ENCODE measurements around the gene RXFP4. TPM values are rescaled to one million over a fixed set of nuclear protein-coding genes. Genes with fewer than 3 reads are reported as not detected.
"Not testable (repeated sequence)": the region's sequence is repeated elsewhere in the genome, so short reads cannot be mapped to it uniquely, and the experiment has no call there.

The RXFP4 gene
- total RNA-seq, 2 experiments from 2014 or later: not detected

DNA sequence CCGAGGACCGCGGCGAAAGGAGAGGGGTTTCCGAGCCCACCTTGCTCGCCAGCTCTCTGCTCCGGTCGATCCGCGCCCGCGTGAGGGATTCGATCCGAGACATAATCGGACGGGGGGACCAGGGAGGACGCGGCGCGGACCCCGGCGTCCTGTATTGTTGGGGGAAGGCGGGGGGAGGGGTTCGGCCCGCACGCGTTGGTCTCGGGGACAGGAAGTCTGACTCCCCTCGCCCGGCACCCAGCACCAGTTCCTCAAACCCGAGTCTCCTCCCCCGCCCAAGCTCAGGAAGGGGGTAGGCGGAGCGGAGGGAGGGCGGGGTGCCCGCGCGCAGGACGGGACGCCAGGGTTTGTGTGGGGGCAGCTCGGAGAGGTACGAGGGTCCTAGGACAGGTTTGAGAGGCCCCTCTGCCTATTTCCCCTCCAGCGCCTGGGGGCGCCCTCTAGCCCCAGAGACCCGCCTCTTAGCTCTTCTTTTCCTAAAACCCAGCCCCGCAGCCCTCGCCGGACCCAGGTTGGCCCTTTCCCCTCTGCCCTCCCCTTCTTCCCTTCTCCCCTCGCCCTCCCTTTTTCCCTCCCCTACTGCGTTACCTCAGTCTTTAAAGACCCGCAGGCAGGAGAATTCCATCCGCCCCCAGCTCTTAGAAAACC is 37.0 kb downstream of the RXFP4 start, which contains the start of gene ARHGEF2:
Gene ARHGEF2 (minus strand): TSS at position 223 of the 648 bp plus-strand sequence. CDS start 120 bp downstream, at position 103.
- CTCF ChIA-PET: interaction anchor here (0.8 to 12.0 kb wide), 15 partner anchors 9 to 358 kb away, joined by 3 to 135 read pairs (median 4); partner anchors contain the start of genes KHDC4 and UBQLN4
- H3K27me3 Mint-ChIP-seq (ENCODE audit: low read depth): no peaks in the 10 kb centered on the region
- peak; percentile 70 for ATAC-seq
- DNase-seq: peak; percentile 87
- peaks cover 33% of the 10 kb centered on the region for H3K36me3 Mint-ChIP-seq (ENCODE audit: low read depth)
- peak within 1 kb of the TSS; percentile 96 for H3K4me3 Mint-ChIP-seq
- POLR2A ChIA-PET: interaction anchor here (0.5 to 5.4 kb wide), 13 partner anchors 9 to 1820 kb away, joined by 3 to 45 read pairs (median 8); partner anchors contain the start of genes KHDC4 and SYT11
- H3K9me3 Mint-ChIP-seq (ENCODE audit: insufficient read depth): no peaks in the 10 kb centered on the region
- peak within 1 kb of the TSS; percentile 93 for H3K27ac Mint-ChIP-seq
- peaks cover 74% of the 10 kb centered on the region for H3K4me1 Mint-ChIP-seq (ENCODE audit: low read depth)

DNA sequence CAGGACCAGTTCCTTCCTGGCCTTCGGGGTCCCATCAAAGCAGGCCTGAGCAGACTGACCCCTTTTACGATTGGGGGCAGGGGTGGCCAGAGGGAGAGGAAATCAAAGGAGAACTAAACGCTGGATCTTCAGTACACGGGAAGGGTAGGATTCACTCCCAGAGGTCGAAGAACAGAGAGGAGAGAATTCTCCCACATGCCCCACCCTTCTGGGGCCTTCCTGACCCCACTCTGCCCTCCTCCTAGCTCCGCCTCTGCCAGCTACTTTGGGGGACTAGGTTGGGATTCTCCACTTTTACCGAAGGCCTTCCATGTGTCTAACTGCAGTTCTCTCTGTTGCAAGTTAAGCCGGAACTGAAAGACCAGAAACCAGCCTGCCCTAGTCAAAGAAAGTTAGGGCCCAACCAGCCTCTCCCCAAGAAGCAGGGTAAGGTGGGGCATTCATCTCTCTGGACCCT is 37.6 kb downstream of the RXFP4 start:
- H3K4me3 Mint-ChIP-seq: peak overlapping the region; percentile 96
- DNase-seq (peak; percentile 35), ATAC-seq (peak; percentile 6)
- H3K27ac Mint-ChIP-seq: peak overlapping the region; percentile 93
- ChIA-PET CTCF (interaction anchor here (0.8 to 12.0 kb wide), 13 partner anchors 9 to 358 kb away, joined by 3 to 135 read pairs (median 4); partner anchors contain the start of gene KHDC4), POLR2A (interaction anchor here (0.6 to 5.4 kb wide), 12 partner anchors 8 to 488 kb away, joined by 3 to 45 read pairs (median 8); partner anchors contain the start of genes KHDC4 and SYT11)
- peaks cover 72% of the 10 kb centered on the region for H3K4me1 Mint-ChIP-seq (ENCODE audit: low read depth)
- H3K27me3 Mint-ChIP-seq (ENCODE audit: low read depth): no peaks in the 10 kb centered on the region
- no peaks in the 10 kb centered on the region for H3K9me3 Mint-ChIP-seq (ENCODE audit: insufficient read depth)
- H3K36me3 Mint-ChIP-seq (ENCODE audit: low read depth): peaks cover 32% of the 10 kb centered on the region

DNA sequence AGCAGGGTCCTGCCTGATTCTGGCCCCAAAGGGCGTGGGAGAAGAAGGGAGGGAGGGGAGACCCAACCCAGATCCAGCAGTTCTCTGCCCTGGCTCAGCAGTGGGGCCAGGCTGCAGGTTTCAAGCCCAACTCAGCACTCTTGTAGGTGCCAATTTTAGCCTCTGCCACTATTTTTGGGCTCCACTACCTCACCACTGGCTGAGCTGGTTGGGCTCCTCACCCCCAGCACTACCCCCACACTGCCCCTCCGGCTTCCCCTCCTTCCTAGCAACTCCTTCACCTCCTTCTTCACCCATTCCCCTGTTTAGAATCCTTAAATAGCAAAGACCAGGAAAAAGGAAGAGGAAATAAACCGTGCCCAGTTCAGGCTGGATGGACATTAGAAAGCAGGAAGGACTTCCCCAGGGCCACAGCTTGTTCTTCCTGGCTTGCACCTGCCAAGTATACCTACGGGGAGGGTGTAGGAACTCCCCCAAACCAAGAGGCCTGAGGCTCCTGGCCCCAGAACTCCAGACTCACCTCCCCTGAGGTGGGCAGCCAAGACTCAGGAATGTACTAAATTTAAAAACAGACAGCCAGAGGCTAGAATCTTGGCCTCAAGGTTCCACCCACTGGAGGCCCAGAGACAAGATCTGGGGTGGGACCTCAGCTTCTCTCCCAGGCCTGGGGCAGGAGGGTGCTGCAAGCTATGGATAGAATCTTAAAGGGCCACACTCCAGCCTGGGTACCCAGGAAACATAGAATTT is 38.3 kb downstream of the RXFP4 start:
- no peaks in the 10 kb centered on the region for H3K9me3 Mint-ChIP-seq (ENCODE audit: insufficient read depth)
- H3K27me3 Mint-ChIP-seq (ENCODE audit: low read depth): no peaks in the 10 kb centered on the region
- POLR2A ChIA-PET: interaction anchor here (0.5 to 4.4 kb wide), 6 partner anchors 10 to 489 kb away, joined by 3 to 34 read pairs (median 7); partner anchors contain the start of genes KHDC4 and SYT11
- DNase-seq (no peak), ATAC-seq (peak; percentile 6)
- peak overlapping the region; percentile 93 for H3K27ac Mint-ChIP-seq
- peaks cover 65% of the 10 kb centered on the region for H3K4me1 Mint-ChIP-seq (ENCODE audit: low read depth)
- H3K36me3 Mint-ChIP-seq (ENCODE audit: low read depth): peaks cover 26% of the 10 kb centered on the region
- CTCF ChIA-PET: interaction anchor here (1.4 to 12.0 kb wide), 8 partner anchors 9 to 87 kb away, joined by 3 to 135 read pairs (median 13); partner anchors contain the start of gene KHDC4
- H3K4me3 Mint-ChIP-seq: peak overlapping the region; percentile 96

DNA sequence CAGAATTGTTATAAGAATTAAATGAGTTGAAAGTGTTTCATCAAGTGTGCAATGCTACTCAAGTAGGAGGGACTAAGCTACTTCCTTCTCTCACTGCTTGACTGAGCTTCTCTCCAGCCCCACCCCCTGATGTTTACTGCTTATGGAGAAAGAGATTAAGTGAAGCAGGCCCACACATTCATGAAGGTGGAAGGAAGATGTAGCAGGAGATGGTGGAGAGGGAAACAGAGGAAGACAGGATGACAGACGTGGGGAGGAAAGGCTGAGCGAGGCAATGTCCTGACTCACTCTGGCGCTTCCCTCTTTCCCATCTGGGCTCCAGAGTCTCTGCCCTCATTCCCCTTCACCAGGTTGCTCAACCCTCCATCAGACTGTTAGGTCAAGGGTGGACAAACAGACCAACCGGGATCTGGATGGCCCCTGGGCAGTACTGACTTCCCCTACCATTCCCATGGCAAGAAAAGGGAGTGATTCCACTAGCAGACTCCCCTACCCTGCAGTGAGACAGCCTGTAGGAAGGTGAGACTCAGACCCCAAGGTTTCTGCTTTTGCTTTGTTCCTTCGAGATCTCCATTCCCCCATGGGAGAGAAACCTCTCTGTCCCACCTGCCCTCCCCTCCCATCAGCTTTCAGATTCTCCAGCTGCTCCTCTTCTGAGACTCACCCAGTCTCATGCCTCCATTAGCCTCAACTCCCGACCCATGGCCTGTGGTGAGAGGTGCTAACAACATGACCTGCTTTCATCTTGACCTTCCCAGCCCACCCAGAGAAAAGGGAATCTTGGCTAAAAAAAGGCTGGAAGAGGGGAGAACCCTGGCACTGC is 40.0 kb downstream of the RXFP4 start:
- DNase-seq (peak; percentile 47), ATAC-seq (no peak)
- Mint-ChIP-seq H3K9me3 (ENCODE audit: insufficient read depth) (no peaks in the 10 kb centered on the region), H3K4me1 (ENCODE audit: low read depth) (peaks cover 49% of the 10 kb centered on the region), H3K27me3 (ENCODE audit: low read depth) (no peaks in the 10 kb centered on the region), H3K36me3 (ENCODE audit: low read depth) (peaks cover 15% of the 10 kb centered on the region), H3K4me3 (peak overlapping the region; percentile 96), H3K27ac (peak overlapping the region; percentile 93)
- ChIA-PET CTCF (interaction anchor here (0.6 to 12.0 kb wide), 10 partner anchors 8 to 85 kb away, joined by 3 to 135 read pairs (median 4); partner anchors contain the start of genes KHDC4 and UBQLN4), POLR2A (interaction anchor here (0.6 to 1.4 kb wide), 5 partner anchors 11 to 46 kb away, joined by 3 to 4 read pairs (median 3); partner anchors contain the start of gene SSR2)

DNA sequence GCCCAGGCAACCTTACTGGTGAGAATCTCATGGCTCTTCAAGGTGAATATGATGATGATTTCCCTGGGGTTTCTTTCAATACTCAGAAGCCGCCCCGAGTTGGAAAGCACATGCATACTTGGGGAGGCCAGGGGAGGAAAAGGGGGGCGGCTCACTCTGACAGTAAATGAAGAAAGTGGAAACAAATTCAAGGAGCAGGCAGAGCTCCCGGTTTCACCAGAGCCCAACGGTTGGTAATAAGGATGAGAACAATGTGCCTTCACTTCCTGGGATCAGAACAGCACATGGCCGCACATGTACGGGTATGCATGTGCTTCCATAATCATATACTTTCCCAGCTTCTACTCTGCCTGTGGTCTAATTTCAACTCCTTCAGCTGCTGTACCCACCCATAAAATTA is 40.7 kb downstream of the RXFP4 start:
- Mint-ChIP-seq H3K9me3 (ENCODE audit: insufficient read depth) (no peaks in the 10 kb centered on the region), H3K4me3 (no peak overlapping the region), H3K27me3 (ENCODE audit: low read depth) (no peaks in the 10 kb centered on the region), H3K36me3 (ENCODE audit: low read depth) (peaks cover 15% of the 10 kb centered on the region), H3K27ac (no peak overlapping the region), H3K4me1 (ENCODE audit: low read depth) (peaks cover 44% of the 10 kb centered on the region)
- ATAC-seq (no peak), DNase-seq (no peak)
- ChIA-PET POLR2A (no interaction called here), CTCF (interaction anchor here (1.5 to 12.0 kb wide), 4 partner anchors 13 to 71 kb away, joined by 4 to 113 read pairs (median 11); partner anchors contain the start of genes KHDC4 and UBQLN4)

DNA sequence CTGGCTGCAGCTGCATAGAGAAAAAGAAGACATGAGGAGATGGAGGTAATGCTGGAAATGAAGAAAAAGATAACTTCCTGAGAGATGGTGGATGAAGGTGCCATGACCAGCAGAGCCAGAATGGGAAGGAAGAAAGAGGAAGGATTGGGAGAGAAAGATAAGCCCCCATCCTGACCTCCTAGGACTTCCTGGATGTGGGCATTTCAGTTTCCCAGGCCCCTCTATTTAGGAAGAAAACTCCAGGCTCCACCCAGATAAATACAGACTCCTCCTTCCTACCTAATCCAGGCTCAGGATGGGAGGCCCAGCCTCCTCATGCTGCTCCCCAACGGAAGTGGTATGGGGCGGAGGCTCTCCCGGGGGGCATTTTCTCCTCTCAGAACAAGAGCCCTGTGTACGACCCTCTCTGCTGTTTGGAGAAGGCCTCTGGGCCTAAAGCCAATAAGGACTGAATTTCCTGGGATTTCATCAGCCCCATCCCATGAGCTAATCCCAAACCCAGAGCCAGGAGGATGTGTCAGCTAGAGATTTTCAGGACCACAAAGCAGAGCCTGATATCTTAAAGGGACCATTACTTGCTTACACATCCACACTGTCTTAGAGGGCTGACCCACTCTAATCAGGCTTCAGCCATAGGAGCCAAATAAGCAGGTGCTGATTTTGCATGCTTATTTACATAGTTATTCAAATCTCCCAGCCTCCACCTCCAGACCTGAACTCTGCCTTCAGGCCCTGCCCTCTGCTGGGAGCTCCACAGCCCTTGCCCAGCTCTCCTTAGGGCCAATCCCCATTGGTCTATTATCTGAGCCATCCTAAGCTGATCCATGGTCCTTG is 42.0 kb downstream of the RXFP4 start:
- Mint-ChIP-seq H3K4me3 (no peak overlapping the region), H3K4me1 (ENCODE audit: low read depth) (peaks cover 44% of the 10 kb centered on the region), H3K9me3 (ENCODE audit: insufficient read depth) (no peaks in the 10 kb centered on the region), H3K36me3 (ENCODE audit: low read depth) (peaks cover 10% of the 10 kb centered on the region), H3K27ac (peak overlapping the region; percentile 66), H3K27me3 (ENCODE audit: low read depth) (no peaks in the 10 kb centered on the region)
- no peak for DNase-seq
- POLR2A ChIA-PET: interaction anchor here (1.2 to 2.4 kb wide), 2 partner anchors 9 to 49 kb away, joined by 3 to 11 read pairs; partner anchors contain the start of gene KHDC4
- no peak for ATAC-seq
- CTCF ChIA-PET: interaction anchor here (0.9 to 12.0 kb wide), 7 partner anchors 17 to 83 kb away, joined by 3 to 113 read pairs (median 4); partner anchors contain the start of gene KHDC4

DNA sequence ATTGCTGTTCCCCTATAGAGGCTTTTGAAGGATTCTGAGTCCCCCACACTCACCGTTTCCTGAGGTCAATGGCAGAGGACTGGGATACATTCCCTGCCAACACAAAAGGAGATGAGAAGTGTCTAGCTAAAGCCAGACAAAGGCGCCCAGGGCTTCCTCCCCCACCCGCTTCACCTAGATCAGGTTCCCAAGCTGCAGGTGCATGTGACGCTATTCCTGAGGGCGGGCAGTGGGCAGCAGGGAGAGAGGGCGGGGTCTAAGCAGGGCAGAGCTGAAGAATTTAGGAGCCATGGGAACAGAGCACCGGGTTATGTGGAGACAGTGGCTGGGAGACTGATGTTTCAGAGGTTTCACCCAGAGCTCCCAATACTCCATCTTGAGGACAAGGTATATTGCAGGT is 42.9 kb downstream of the RXFP4 start:
- Mint-ChIP-seq H3K4me3 (no peak overlapping the region), H3K36me3 (ENCODE audit: low read depth) (peaks cover 10% of the 10 kb centered on the region), H3K4me1 (ENCODE audit: low read depth) (peaks cover 50% of the 10 kb centered on the region), H3K27ac (no peak overlapping the region), H3K9me3 (ENCODE audit: insufficient read depth) (no peaks in the 10 kb centered on the region), H3K27me3 (ENCODE audit: low read depth) (no peaks in the 10 kb centered on the region)
- ChIA-PET CTCF (interaction anchor here (0.9 to 12.0 kb wide), 7 partner anchors 18 to 82 kb away, joined by 3 to 113 read pairs (median 4); partner anchors contain the start of gene KHDC4), POLR2A (interaction anchor here (2.4 kb wide), 1 partner anchor 50 kb away, joined by 11 read pairs; the partner anchor contains the start of gene KHDC4)
- ATAC-seq (no peak), DNase-seq (no peak)

DNA sequence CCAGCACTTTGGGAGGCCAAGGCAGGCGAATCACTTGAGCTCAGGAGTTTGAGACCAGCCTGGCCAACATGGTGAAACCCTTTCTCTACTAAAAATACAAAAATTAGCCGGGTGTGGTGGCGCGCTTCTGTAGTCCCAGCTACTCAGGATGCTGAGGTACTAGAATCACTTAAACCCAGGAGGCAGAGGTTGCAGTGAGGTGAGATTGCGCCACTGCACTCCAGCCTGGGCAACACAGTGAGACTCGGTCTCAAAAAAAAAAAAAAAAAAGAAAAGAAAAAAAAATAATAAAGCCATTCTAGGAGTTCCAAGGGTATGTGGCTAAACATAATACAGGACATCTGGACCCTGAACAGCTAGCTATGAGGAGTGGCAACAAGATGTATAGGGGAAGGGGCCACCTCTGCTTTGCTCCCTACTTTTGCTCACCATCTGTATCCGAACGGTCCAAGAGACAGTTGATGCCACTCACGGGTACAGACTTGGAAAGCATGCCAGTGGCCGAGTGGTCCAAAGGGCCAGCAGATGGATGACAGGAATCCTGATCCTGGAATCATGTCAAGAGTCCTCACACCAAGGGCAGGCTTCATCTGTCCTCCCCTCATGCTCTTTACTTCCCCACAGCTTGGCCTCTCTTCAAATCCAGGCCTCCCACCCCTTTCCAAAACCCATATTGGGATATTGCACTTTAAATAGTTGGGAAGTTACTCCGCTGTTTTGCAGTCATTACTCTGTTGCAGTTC is 43.6 kb downstream of the RXFP4 start:
- not testable (repeated sequence) for H3K4me3 Mint-ChIP-seq; H3K27me3 Mint-ChIP-seq (ENCODE audit: low read depth); H3K9me3 Mint-ChIP-seq (ENCODE audit: insufficient read depth); H3K27ac Mint-ChIP-seq; H3K36me3 Mint-ChIP-seq (ENCODE audit: low read depth); DNase-seq; ATAC-seq
- peaks cover 50% of the 10 kb centered on the region for H3K4me1 Mint-ChIP-seq (ENCODE audit: low read depth)
- ChIA-PET POLR2A (interaction anchor here (2.4 kb wide), 1 partner anchor 51 kb away, joined by 11 read pairs; the partner anchor contains the start of gene KHDC4), CTCF (interaction anchor here (1.3 to 12.0 kb wide), 4 partner anchors 19 to 51 kb away, joined by 3 to 113 read pairs (median 7); partner anchors contain the start of gene KHDC4)

DNA sequence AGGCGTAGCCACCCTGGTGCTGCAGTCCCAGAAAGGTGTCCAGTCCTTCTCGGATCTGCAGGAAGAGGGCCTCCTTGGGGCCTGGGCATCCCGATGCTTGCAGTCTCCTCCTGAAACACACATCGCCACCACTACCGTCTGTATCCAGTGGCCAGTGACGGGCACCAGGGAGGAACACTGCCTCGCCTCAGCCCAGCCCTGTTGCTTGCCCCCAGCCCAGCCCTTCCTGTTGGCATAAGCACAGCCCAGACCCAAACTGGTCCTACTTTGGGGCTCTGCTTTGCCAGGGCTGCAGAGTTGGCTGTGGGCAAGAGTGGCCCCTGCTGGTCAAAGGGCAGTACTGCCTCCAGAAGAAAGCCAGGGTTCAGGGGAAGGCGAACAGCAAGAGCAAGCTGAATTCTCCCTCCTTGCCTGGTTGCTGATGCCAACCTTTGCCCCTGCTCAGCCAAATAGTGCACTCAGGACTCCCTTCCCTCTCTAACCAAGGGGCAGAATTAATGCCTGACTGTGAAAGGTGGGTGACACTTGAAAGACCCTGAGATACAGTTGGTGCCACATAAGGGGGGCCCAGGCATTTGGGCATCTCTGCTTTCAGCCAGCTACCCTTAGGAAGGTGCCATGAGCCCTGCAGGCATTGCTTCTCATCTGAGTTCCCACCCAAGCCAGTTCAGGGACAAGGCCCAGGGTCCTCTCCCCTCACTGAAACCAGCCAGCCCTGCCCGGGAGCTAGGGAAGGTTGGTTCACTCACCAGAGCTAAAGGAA is 48.0 kb downstream of the RXFP4 start:
- Mint-ChIP-seq H3K4me3 (no peak overlapping the region), H3K9me3 (ENCODE audit: insufficient read depth) (no peaks in the 10 kb centered on the region), H3K36me3 (ENCODE audit: low read depth) (no peaks in the 10 kb centered on the region), H3K27ac (peak overlapping the region; percentile 44), H3K27me3 (ENCODE audit: low read depth) (no peaks in the 10 kb centered on the region), H3K4me1 (ENCODE audit: low read depth) (peaks cover 19% of the 10 kb centered on the region)
- ATAC-seq (peak; percentile 98), DNase-seq (peak; percentile 85)
- CTCF ChIA-PET: interaction anchor here (0.6 to 6.6 kb wide), 44 partner anchors 8 to 347 kb away, joined by 3 to 144 read pairs (median 5); partner anchors contain the start of genes ARHGEF2, GON4L, KHDC4 and RXFP4
- POLR2A ChIA-PET: interaction anchor here (0.5 to 2.3 kb wide), 7 partner anchors 11 to 72 kb away, joined by 3 to 14 read pairs (median 4); partner anchors contain the start of genes ARHGEF2 and KHDC4
